Right lobe of liver (tissue), 6 donors: ENCODE results near the gene PRKAR1B. TPM values are rescaled to one million over a fixed set of nuclear protein-coding genes. Genes with fewer than 3 reads are reported as not detected.

ENCODE experiments used
- ATAC-seq, 4 donors: fragments of 200-7000 bp; cut with Tn5 transposase; one replicate each; pipeline ENCODE4 v1.9.1; 2020; ENCODE audit warnings: mild to moderate bottlenecking in 4 of 4, moderate library complexity in 4 of 4
- DNase-seq, 3 donors: peaks; one replicate each; pipeline ENCODE4 v3.0.0-alpha.2; 2020
- H3K27ac ChIP-seq, 3 donors: fragments of 200-600 bp; one replicate each; pipeline ENCODE4 v1.8.0; 2022
- H3K27me3 ChIP-seq, 2 donors: fragments of 200-600 bp; one replicate each; pipeline ENCODE4 v1.8.0; 2022
- H3K36me3 ChIP-seq, 4 donors: fragments of 200-600 bp; sonication (generic) in 1 of 4; one replicate each; pipeline versions ENCODE4 v1.5.1 to v1.8.0; 2017 to 2022; ENCODE audit warnings: control low read depth in 1 of 4
- H3K4me1 ChIP-seq, 4 donors: fragments of 200-600 bp; sonication (generic) in 1 of 4; one replicate each; pipeline versions ENCODE4 v1.5.1 to v1.8.0; 2017 to 2022; ENCODE audit warnings: control low read depth in 1 of 4
- H3K4me3 ChIP-seq, 3 donors: fragments of 200-600 bp; one replicate each; pipeline ENCODE4 v1.8.0; 2022
- H3K9me3 ChIP-seq, 4 donors: fragments of 200-600 bp; sonication (generic) in 1 of 4; one replicate each; pipeline versions ENCODE4 v1.5.1 to v1.8.0; 2017 to 2022; ENCODE audit warnings: control low read depth in 1 of 4
- CTCF ChIP-seq, 4 donors: fragments of 200-600 bp in 3 of 4; fragments of 450-650 bp in 1 of 4; IDR thresholded peaks; one replicate each; pipeline versions ENCODE4 v1.5.1 to v1.8.0; 2016 to 2022; ENCODE audit warnings: antibody characterized with exemption in 4 of 4, mild to moderate bottlenecking in 2 of 4
- POLR2A ChIP-seq: fragments of 450-650 bp; IDR thresholded peaks from one replicate; pipeline ENCODE4 v1.6.1; 2017; ENCODE audit warnings: antibody characterized with exemption, mild to moderate bottlenecking
- WGBS: methylation state at CpG from one replicate; pipeline ENCODE4 v1.1.6; 2018; ENCODE audit warnings: low coverage, low lambda C conversion rate; ENCODE audit not compliant: insufficient coverage; ENCODE audit errors: missing lambda C conversion rate; 5-methylcytosine and 5-hydroxymethylcytosine counted together
- intact Hi-C, 2 donors: fragments of 100-400 bp; cut with DNase I; formaldehyde crosslinking; loops; one replicate each; pipeline versions ENCODE4 v1.11.2 to v1.14.1; 2022
- total RNA-seq, 6 experiments: library from RNA; depleted of rRNA in 2 of 6; stranded (reverse); fragments of >200 nt in 2 of 6; fragmentation: NEBNext Ultra II Directional in 3 of 6; extraction: Animal tissue kit (Norgen Biotek cat#: 25700) in 3 of 6; gene quantifications; one replicate each; pipeline versions ENCODE4 v1.1.0 to v1.2.4, GENCODE V29; 2016 to 2023
- donor health status: DM: no; HTN: yes; CAD: no.
- donor health status: DM: no; HTN: no; CAD: no.
- donor health status: DM: no; HTN: no; CAD: no.
- donor health status: DM: no; HTN: yes; CAD: no.
- donor health status: DM: no; HTN: yes; CAD: no.

PRKAR1B gene
- total RNA-seq, 6 experiments from 2014 or later: 4.7 to 20.8 (median 11.3) TPM

GRCh38 chr7:514651-515598 is 212.2 kb downstream of the PRKAR1B start:
- H3K9me3 ChIP-seq: no peaks in the 10 kb centered on the region
- 75% methylated on average over 4 of the region's 25 CpGs for whole genome bisulfite sequencing
- intact Hi-C loops: no loop called here
- H3K4me1 ChIP-seq: peaks cover 0 to 11% (median 0%) of the 10 kb centered on the region in 4 donors
- no peak for ATAC-seq
- no peak overlapping the region for H3K27ac ChIP-seq
- H3K27me3 ChIP-seq: no peaks in the 10 kb centered on the region
- no peaks in the 10 kb centered on the region for H3K36me3 ChIP-seq
- TF ChIP-seq CTCF (IDR thresholded peaks at IDR 0.05) (no peak), POLR2A (no peak)
- no peak for DNase-seq
- H3K4me3 ChIP-seq: no peak overlapping the region

- no peak overlapping the region for H3K27ac ChIP-seq
- TF ChIP-seq POLR2A (no peak), CTCF (IDR thresholded peaks at IDR 0.05) (no peak)
- H3K36me3 ChIP-seq: no peaks in the 10 kb centered on the region
- H3K9me3 ChIP-seq: no peaks in the 10 kb centered on the region
- DNase-seq (no peak), ATAC-seq (no peak)
- peaks cover 0 to 11% (median 0%) of the 10 kb centered on the region in 4 donors for H3K4me1 ChIP-seq
- intact Hi-C loops: no loop called here
- WGBS: 97% methylated on average over 7 of the region's 10 CpGs
- H3K27me3 ChIP-seq: no peaks in the 10 kb centered on the region
- H3K4me3 ChIP-seq: no peak overlapping the region
Observed at GRCh38 chr7:514242-514641, 212.8 kb downstream of the PRKAR1B start.

- Histone ChIP-seq H3K9me3 (no peaks in the 10 kb centered on the region), H3K27ac (no peak overlapping the region), H3K36me3 (no peaks in the 10 kb centered on the region), H3K27me3 (no peaks in the 10 kb centered on the region), H3K4me1 (peaks cover 0 to 9% (median 0%) of the 10 kb centered on the region in 4 donors), H3K4me3 (no peak overlapping the region)
- TF ChIP-seq POLR2A: no peak
- no peak for TF ChIP-seq CTCF (IDR thresholded peaks at IDR 0.05)
- DNase-seq (no peak), ATAC-seq (no peak)
- intact Hi-C loops: no loop called here
- 82% methylated on average over 18 of the region's 20 CpGs for WGBS
Observed at GRCh38 chr7:513521-514166, 213.4 kb downstream of the PRKAR1B start.

GRCh38 chr7:512541-513311 is 214.4 kb downstream of the PRKAR1B start:
- no peak overlapping the region for H3K27ac ChIP-seq
- peak in 1 of 3 donors; percentile 43 for DNase-seq

More at GRCh38 chr7:512541-513311, 214.4 kb downstream of the PRKAR1B start:
- WGBS: 80% methylated on average over 1 of the region's 32 CpGs
- Histone ChIP-seq H3K36me3 (no peaks in the 10 kb centered on the region), H3K9me3 (no peaks in the 10 kb centered on the region), H3K4me1 (no peaks in the 10 kb centered on the region), H3K27me3 (no peaks in the 10 kb centered on the region), H3K4me3 (no peak overlapping the region)
- TF ChIP-seq CTCF (IDR thresholded peaks at IDR 0.05) (no peak), POLR2A (no peak)
- intact Hi-C loops: no loop called here
- ATAC-seq: no peak
